Transverse colon (tissue), 4 donors: ENCODE results near the gene MSH6. TPM values are rescaled to one million over a fixed set of nuclear protein-coding genes. Genes with fewer than 3 reads are reported as not detected.

Experiments used
- DNase-seq: peaks from one replicate; pipeline ENCODE4 v3.0.0-alpha.2; 2019
- H3K27ac ChIP-seq, 4 donors: fragments of 200-600 bp; sonication (generic); 2 replicates each; pipeline ENCODE4 v1.5.1; 2016 to 2018; ENCODE audit warnings: inconsistent platforms in 4 of 4
- H3K27me3 ChIP-seq: fragments of 200-600 bp; sonication (generic); 2 replicates; pipeline ENCODE4 v1.5.1; 2017; ENCODE audit warnings: inconsistent platforms
- H3K36me3 ChIP-seq, 4 donors: fragments of 200-600 bp; sonication (generic); 2 replicates each; pipeline ENCODE4 v1.5.1; 2017 to 2019; ENCODE audit warnings: inconsistent platforms in 4 of 4
- H3K4me1 ChIP-seq, 4 donors: fragments of 200-600 bp; sonication (generic); 2 replicates each; pipeline ENCODE4 v1.5.1; 2017 to 2020; ENCODE audit warnings: inconsistent platforms in 4 of 4
- H3K4me3 ChIP-seq, 4 donors: fragments of 200-600 bp; sonication (generic); 1 replicate in 1 of 4; 2 replicates in 3 of 4; pipeline versions ENCODE4 v1.5.1 to v1.6.1; 2017 to 2019; ENCODE audit warnings: inconsistent platforms in 4 of 4
- H3K9me3 ChIP-seq, 2 donors: fragments of 200-600 bp; sonication (generic); 2 replicates each; pipeline ENCODE4 v1.5.1; 2017 to 2019; ENCODE audit warnings: inconsistent platforms in 2 of 2
- EP300 ChIP-seq: sonication (generic); formaldehyde crosslinking; IDR thresholded peaks from one replicate; pipeline ENCODE4 v1.6.1; 2017; ENCODE audit warnings: antibody characterized with exemption, low read depth
- POLR2A ChIP-seq: fragments of 450-650 bp; IDR thresholded peaks from one replicate; pipeline ENCODE4 v1.6.1; 2016; ENCODE audit warnings: antibody characterized with exemption, mild to moderate bottlenecking, moderate library complexity
- POLR2AphosphoS5 ChIP-seq, 3 donors: sonication (generic); formaldehyde crosslinking; IDR thresholded peaks; one replicate each; pipeline ENCODE4 v1.6.1; 2016; ENCODE audit warnings: antibody characterized with exemption in 3 of 3
- WGBS, 2 donors: methylation state at CpG; one replicate each; pipeline ENCODE4 v1.1.5; 2018; ENCODE audit warnings: low coverage in 1 of 2; 5-methylcytosine and 5-hydroxymethylcytosine counted together
- in situ Hi-C, 4 donors: fragments of 200-750 bp; cut with MboI; loops; one replicate each; pipeline versions ENCODE4 v1.15.0 to v1.15.1; 2017; ENCODE audit warnings: low sequenced_read_pairs in 3 of 4, low pct_ligation_motif_present in 1 of 4, low pct_unique_long_range_greater_than_20kb in 1 of 4
- intact Hi-C: fragments of 100-400 bp; cut with DNase I; formaldehyde crosslinking; loops from one replicate; pipeline ENCODE4 v1.15.1; 2023; ENCODE audit warnings: low total_unique reads
- total RNA-seq, 4 donors: library from RNA; depleted of rRNA; stranded (reverse); fragments of >200 nt; gene quantifications; one replicate each; pipeline ENCODE4 v1.1.0, GENCODE V29; 2016
- TF ChIP-seq, protein P1 (sequence below), 5 experiments: fragments of 200-600 bp in 3 of 5; fragments of 450-650 bp in 2 of 5; sonication (generic) in 3 of 5; IDR thresholded peaks; 1 replicate in 2 of 5; 2 replicates in 3 of 5; pipeline ENCODE4 v1.5.1; 2016 to 2017; ENCODE audit warnings: antibody characterized with exemption in 5 of 5, inconsistent platforms in 3 of 5, mild to moderate bottlenecking in 2 of 5, moderate library complexity in 1 of 5

MSH6 gene
- total RNA-seq, 4 donors from 2014 or later = 15.9 to 21.9 (median 17.2) TPM

DNA sequence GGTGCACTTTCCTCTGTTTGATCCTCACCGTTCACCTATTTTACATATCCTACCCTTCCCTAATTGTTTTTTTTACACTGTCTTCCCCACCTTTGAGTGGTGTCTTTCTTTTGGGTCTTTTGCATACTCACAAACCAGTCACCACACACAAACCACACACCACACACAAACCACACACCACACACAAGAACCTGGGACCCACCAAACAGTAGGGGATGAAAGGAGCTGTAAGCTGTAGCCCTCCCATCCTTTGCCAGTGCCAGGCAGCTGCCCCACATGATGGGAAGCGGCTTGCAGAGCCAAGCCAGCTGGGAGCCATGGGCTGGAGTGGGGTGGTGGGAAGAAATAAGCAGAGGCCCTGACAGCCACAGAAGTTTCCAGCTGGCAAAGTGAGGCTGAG, 38.9 kb upstream of the MSH6 start:
- in situ Hi-C loops (no loop called here), intact Hi-C loops (no loop called here)
- no peaks in the 10 kb centered on the region for H3K4me1 ChIP-seq
- peaks cover 6 to 7% of the 10 kb centered on the region in 2 donors for H3K9me3 ChIP-seq
- WGBS, 2 donors = 75 to 88% methylated on average over 1 to 2 of the region's 2 CpGs
- no peak overlapping the region for H3K27ac ChIP-seq
- no peak for DNase-seq
- TF ChIP-seq POLR2AphosphoS5 (IDR thresholded peaks at IDR 0.05) = no peak
- no peak for TF ChIP-seq POLR2A
- TF ChIP-seq, protein P1, sequence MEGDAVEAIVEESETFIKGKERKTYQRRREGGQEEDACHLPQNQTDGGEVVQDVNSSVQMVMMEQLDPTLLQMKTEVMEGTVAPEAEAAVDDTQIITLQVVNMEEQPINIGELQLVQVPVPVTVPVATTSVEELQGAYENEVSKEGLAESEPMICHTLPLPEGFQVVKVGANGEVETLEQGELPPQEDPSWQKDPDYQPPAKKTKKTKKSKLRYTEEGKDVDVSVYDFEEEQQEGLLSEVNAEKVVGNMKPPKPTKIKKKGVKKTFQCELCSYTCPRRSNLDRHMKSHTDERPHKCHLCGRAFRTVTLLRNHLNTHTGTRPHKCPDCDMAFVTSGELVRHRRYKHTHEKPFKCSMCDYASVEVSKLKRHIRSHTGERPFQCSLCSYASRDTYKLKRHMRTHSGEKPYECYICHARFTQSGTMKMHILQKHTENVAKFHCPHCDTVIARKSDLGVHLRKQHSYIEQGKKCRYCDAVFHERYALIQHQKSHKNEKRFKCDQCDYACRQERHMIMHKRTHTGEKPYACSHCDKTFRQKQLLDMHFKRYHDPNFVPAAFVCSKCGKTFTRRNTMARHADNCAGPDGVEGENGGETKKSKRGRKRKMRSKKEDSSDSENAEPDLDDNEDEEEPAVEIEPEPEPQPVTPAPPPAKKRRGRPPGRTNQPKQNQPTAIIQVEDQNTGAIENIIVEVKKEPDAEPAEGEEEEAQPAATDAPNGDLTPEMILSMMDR (IDR thresholded peaks at IDR 0.05) = no peak
- TF ChIP-seq EP300 = no peak
- H3K4me3 ChIP-seq = no peak overlapping the region
- H3K27me3 ChIP-seq = no peaks in the 10 kb centered on the region
- H3K36me3 ChIP-seq = no peaks in the 10 kb centered on the region

DNA sequence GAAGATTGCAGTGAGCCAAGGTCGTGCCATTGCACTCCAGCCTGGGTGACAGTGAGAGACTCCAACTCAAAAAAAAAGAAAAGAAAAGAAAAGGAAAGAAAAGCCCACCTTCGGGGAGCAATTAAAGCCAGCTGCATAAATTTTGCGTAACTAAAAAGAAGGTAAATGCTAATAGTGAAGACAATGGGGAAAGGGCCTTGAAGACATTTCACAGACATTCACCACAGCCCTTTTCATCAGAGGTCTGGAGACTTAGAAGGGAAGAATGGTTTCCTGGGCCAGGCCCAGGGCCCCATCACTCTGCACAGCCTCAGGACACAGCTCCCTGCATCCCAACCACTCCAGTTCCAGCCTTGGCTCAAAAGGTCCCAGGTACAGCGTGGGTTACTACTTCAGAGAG, 35.1 kb upstream of the MSH6 start:
- intact Hi-C loops (no loop called here), in situ Hi-C loops (no loop called here)
- 84 to 91% methylated on average over 2 to 4 of the region's 4 CpGs for WGBS, 2 donors
- Histone ChIP-seq H3K27me3 (no peaks in the 10 kb centered on the region), H3K9me3 (peaks cover 6 to 7% of the 10 kb centered on the region in 2 donors), H3K4me3 (no peak overlapping the region), H3K36me3 (no peaks in the 10 kb centered on the region), H3K4me1 (no peaks in the 10 kb centered on the region), H3K27ac (no peak overlapping the region)
- no peak for DNase-seq
- TF ChIP-seq, protein P1 (IDR thresholded peaks at IDR 0.05) = no peak
- TF ChIP-seq POLR2A = no peak
- TF ChIP-seq EP300 = no peak
- no peak for TF ChIP-seq POLR2AphosphoS5 (IDR thresholded peaks at IDR 0.05)

DNA sequence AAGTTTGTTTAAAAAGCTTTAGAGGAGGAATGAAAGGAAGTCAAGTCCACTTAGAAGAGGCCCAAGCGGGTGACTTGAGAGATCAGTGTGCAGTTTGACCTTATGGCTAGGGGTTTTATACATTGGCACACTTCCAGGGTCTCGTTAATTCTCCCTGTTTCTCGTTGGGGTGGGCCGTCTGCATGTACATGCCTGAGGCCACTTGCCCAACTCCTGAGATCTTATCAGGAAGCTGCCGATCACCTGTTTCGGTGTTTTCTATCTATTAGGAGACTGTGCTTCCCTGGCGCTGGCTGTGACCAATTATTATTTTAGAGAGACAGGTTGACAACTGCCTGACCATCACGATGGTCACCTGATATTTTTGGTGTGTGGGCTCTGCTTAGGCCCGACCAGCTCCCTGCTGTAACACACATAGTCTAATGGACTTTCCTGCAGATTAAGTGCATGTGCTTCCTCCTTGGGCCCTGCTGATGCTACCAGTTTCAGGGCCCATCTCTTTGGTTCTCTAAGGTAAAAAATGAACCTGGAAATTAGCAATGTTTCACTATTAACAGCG, 31.0 kb upstream of the MSH6 start:
- intact Hi-C loops = no loop called here
- peak overlapping the region; percentile 1 to 62 (median 45) for H3K27ac ChIP-seq
- H3K4me3 ChIP-seq = no peak overlapping the region
- TF ChIP-seq POLR2AphosphoS5 (IDR thresholded peaks at IDR 0.05) (no peak), EP300 (no peak), POLR2A (no peak)
- TF ChIP-seq, protein P1 (IDR thresholded peaks at IDR 0.05) = no peak
- in situ Hi-C loops = no loop called here
- peaks cover 6 to 7% of the 10 kb centered on the region in 2 donors for H3K9me3 ChIP-seq
- H3K4me1 ChIP-seq = no peaks in the 10 kb centered on the region
- H3K36me3 ChIP-seq = no peaks in the 10 kb centered on the region
- DNase-seq = no peak
- no peaks in the 10 kb centered on the region for H3K27me3 ChIP-seq
- WGBS, 2 donors = 63 to 64% methylated on average over 6 to 10 of the region's 10 CpGs

DNA sequence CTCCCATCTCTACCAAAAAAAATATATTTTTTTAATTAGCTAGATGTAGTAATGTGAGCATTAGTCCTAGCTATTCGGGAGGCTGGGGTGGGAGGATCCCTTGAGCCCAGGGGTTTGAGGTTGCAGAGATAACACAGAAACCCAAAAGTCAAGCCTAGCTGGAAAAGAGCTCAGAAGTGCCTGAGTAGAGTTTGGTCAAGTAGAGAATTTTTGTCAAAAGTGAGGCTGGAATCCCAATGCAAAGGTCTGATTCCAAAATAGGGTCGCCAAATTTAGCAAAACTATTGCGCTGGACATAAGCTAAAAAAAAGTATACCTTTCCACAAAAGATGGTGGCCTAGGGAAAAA, 15.5 kb upstream of the MSH6 start:
- in situ Hi-C loops (loop anchor here in 3 of 4 donors (10.0 kb wide), 3 partner anchors 323 to 433 kb away; no protein-coding TSS in a partner anchor), intact Hi-C loops (loop anchor here (5.0 kb wide), 1 partner anchor 330 kb away; no protein-coding TSS in a partner anchor)
- Histone ChIP-seq H3K4me1 (peaks cover 0 to 5% (median 0%) of the 10 kb centered on the region in 4 donors), H3K9me3 (no peaks in the 10 kb centered on the region), H3K27me3 (no peaks in the 10 kb centered on the region), H3K36me3 (no peaks in the 10 kb centered on the region), H3K4me3 (no peak overlapping the region), H3K27ac (no peak overlapping the region)
- no peak for TF ChIP-seq POLR2AphosphoS5 (IDR thresholded peaks at IDR 0.05)
- no peak for TF ChIP-seq EP300
- TF ChIP-seq, protein P1 (IDR thresholded peaks at IDR 0.05) = no peak
- TF ChIP-seq POLR2A = no peak
- DNase-seq = no peak
- whole genome bisulfite sequencing, 2 donors = 49 to 52% methylated on average over 2 to 3 of the region's 3 CpGs
